Motor neuron (in vitro differentiated cells): ENCODE results near the gene SNPH. TPM values are rescaled to one million over a fixed set of nuclear protein-coding genes. Genes with fewer than 3 reads are reported as not detected.

ENCODE experiments used
- ATAC-seq, 8 experiments: fragments of 200-7000 bp; cut with Tn5 transposase; replicated peaks in 6 of 8; 2 replicates each; pipeline ENCODE4 v1.8.0; 2021; ENCODE audit warnings: mild to moderate bottlenecking in 8 of 8, moderate library complexity in 8 of 8
- H3K27ac ChIP-seq, 2 donors: fragments of 250-450 bp; sonication (Bioruptor Pico); 2 replicates each; pipeline ENCODE4 v1.9.0; 2021; ENCODE audit warnings: antibody characterized with exemption in 2 of 2, mild to moderate bottlenecking in 2 of 2, moderate library complexity in 1 of 2
- H3K4me1 ChIP-seq, 2 donors: fragments of 250-450 bp; sonication (Bioruptor Pico); replicated peaks in 1 of 2; 2 replicates each; pipeline ENCODE4 v1.6.1; 2021; ENCODE audit warnings: antibody characterized with exemption in 2 of 2, mild to moderate bottlenecking in 2 of 2, moderate library complexity in 1 of 2
- H3K4me3 ChIP-seq, 5 donors: fragments of 250-450 bp; sonication (Bioruptor Pico); 2 replicates each; pipeline ENCODE4 v1.9.0; 2021; ENCODE audit warnings: antibody characterized with exemption in 5 of 5, mild to moderate bottlenecking in 5 of 5, moderate library complexity in 4 of 5
- WGBS, 10 experiments: fragments of 450-650 bp; shearing (Covaris generic); methylation state at CpG; one replicate each; pipeline ENCODE4 v1.0.0; 2022; 5-methylcytosine and 5-hydroxymethylcytosine counted together
- in situ Hi-C, 9 experiments: fragments of 400-800 bp; cut with MboI; loops; one replicate each; pipeline ENCODE4 v1.15.0; 2021; ENCODE audit warnings: low sequenced_read_pairs in 9 of 9, low pct_unique_long_range_greater_than_20kb in 2 of 9; ENCODE audit not compliant: unreplicated experiment in 9 of 9
- total RNA-seq, 8 experiments: library from RNA; unstranded; fragments of 300-600 nt; gene quantifications; 2 replicates each; pipeline versions ENCODE4 v1.2.3 to v1.2.4, GENCODE V29; 2022

SNPH gene
- total RNA-seq, 8 experiments from 2014 or later = 4.0 to 14.6 (median 7.0) TPM

GRCh38 chr20:1326031-1326930, 60.2 kb downstream of the SNPH start:
- WGBS, 10 experiments = 10 to 77% (median 47%) methylated on average over 2 to 8 of the region's 10 CpGs
- peak in 3 of 8 experiments; percentile 10 to 34 (median 28) for ATAC-seq
- Histone ChIP-seq H3K4me1 (peaks cover 19 to 22% of the 10 kb centered on the region in 2 donors), H3K27ac (peak overlapping the region; percentile 98 to 99), H3K4me3 (peak overlapping the region; percentile 66 to 98 (median 89))
- in situ Hi-C loops = loop anchor here in 1 of 9 experiments (25.0 kb wide), 1 partner anchor 111 kb away; no protein-coding TSS in a partner anchor

GRCh38 chr20:1327241-1327653, 61.2 kb downstream of the SNPH start:
- 22 to 95% (median 67%) methylated on average over 1 to 8 of the region's 8 CpGs; no CpG with 5 or more reads in 1 of the 10 experiments for WGBS, 10 experiments
- in situ Hi-C loops = loop anchor here in 1 of 9 experiments (25.0 kb wide), 1 partner anchor 110 kb away; no protein-coding TSS in a partner anchor
- peaks cover 17 to 19% of the 10 kb centered on the region in 2 donors for H3K4me1 ChIP-seq
- no peak overlapping the region for H3K4me3 ChIP-seq
- no peak overlapping the region for H3K27ac ChIP-seq
- ATAC-seq = peak in 1 of 8 experiments; percentile 2

GRCh38 chr20:1327827-1328679, 62.0 kb downstream of the SNPH start:
- ATAC-seq = no peak
- in situ Hi-C loops = loop anchor here in 1 of 9 experiments (25.0 kb wide), 1 partner anchor 109 kb away; no protein-coding TSS in a partner anchor

GRCh38 chr20:1328680-1329330, 62.7 kb downstream of the SNPH start, which contains the start of gene SDCBP2:
SDCBP2 (minus strand) TSS chr20:1329139; CDS start chr20:1320416, 8,723 bp downstream.
- WGBS, 10 experiments = 80 to 100% (median 90%) methylated on average over 1 to 3 of the region's 8 CpGs; no CpG with 5 or more reads in 4 of the 10 experiments
- Histone ChIP-seq H3K4me1 (peaks cover 17 to 19% of the 10 kb centered on the region in 2 donors), H3K27ac (no peak within 1 kb of the TSS), H3K4me3 (no peak within 1 kb of the TSS)
- in situ Hi-C loops = loop anchor here in 1 of 9 experiments (25.0 kb wide), 1 partner anchor 108 kb away; no protein-coding TSS in a partner anchor
- no peak for ATAC-seq

More at GRCh38 chr20:1327827-1328679, 62.0 kb downstream of the SNPH start:
- 60 to 100% (median 100%) methylated on average over 1 to 3 of the region's 7 CpGs; no CpG with 5 or more reads in 1 of the 10 experiments for WGBS, 10 experiments
- Histone ChIP-seq H3K27ac (no peak overlapping the region), H3K4me3 (no peak overlapping the region), H3K4me1 (peaks cover 17 to 19% of the 10 kb centered on the region in 2 donors)

- Histone ChIP-seq H3K4me1 (peaks cover 12 to 13% of the 10 kb centered on the region in 2 donors), H3K4me3 (no peak overlapping the region), H3K27ac (no peak overlapping the region)
- peak in 1 of 8 experiments; percentile 5 for ATAC-seq
- in situ Hi-C loops = loop anchor here in 1 of 9 experiments (25.0 kb wide), 1 partner anchor 107 kb away; no protein-coding TSS in a partner anchor
- WGBS, 10 experiments = 50 to 87% (median 70%) methylated on average over 1 to 3 of the region's 6 CpGs; no CpG with 5 or more reads in 6 of the 10 experiments
These were observed 64.2 kb downstream of the SNPH start for GRCh38 chr20:1330075-1330830.

GRCh38 chr20:1331101-1331500, 65.0 kb downstream of the SNPH start:
- 89 to 100% (median 100%) methylated on average over 1 to 2 of the region's 2 CpGs; no CpG with 5 or more reads in 5 of the 10 experiments for WGBS, 10 experiments
- Histone ChIP-seq H3K4me1 (peaks cover 12% of the 10 kb centered on the region in 2 donors), H3K4me3 (no peak overlapping the region), H3K27ac (no peak overlapping the region)
- in situ Hi-C loops = loop anchor here in 1 of 9 experiments (25.0 kb wide), 1 partner anchor 106 kb away; no protein-coding TSS in a partner anchor
- no peak for ATAC-seq

- Histone ChIP-seq H3K4me1 (peaks cover 4 to 5% of the 10 kb centered on the region in 2 donors), H3K4me3 (no peak overlapping the region), H3K27ac (no peak overlapping the region)
- no peak for ATAC-seq
- WGBS, 10 experiments = 80 to 98% (median 96%) methylated on average over 1 to 5 of the region's 6 CpGs; no CpG with 5 or more reads in 5 of the 10 experiments
- in situ Hi-C loops = loop anchor here in 1 of 9 experiments (25.0 kb wide), 1 partner anchor 105 kb away; no protein-coding TSS in a partner anchor
These were observed 65.8 kb downstream of the SNPH start for GRCh38 chr20:1331801-1332453.

- 80 to 100% (median 100%) methylated on average over 1 to 2 of the region's 2 CpGs; no CpG with 5 or more reads in 3 of the 10 experiments for WGBS, 10 experiments
- ATAC-seq = no peak
- in situ Hi-C loops = loop anchor here in 1 of 9 experiments (25.0 kb wide), 1 partner anchor 104 kb away; no protein-coding TSS in a partner anchor
- Histone ChIP-seq H3K4me1 (no peaks in the 10 kb centered on the region), H3K27ac (no peak overlapping the region), H3K4me3 (no peak overlapping the region)
These were observed 66.7 kb downstream of the SNPH start for GRCh38 chr20:1332749-1333300.

GRCh38 chr20:1333462-1334369, 67.6 kb downstream of the SNPH start:
- H3K27ac ChIP-seq = no peak overlapping the region
- ATAC-seq = no peak
- WGBS, 10 experiments = 94 to 100% (median 95%) methylated on average over 2 to 6 of the region's 11 CpGs; no CpG with 5 or more reads in 2 of the 10 experiments
- in situ Hi-C loops = loop anchor here in 1 of 9 experiments (25.0 kb wide), 1 partner anchor 104 kb away; no protein-coding TSS in a partner anchor
- H3K4me1 ChIP-seq = no peaks in the 10 kb centered on the region
- no peak overlapping the region for H3K4me3 ChIP-seq

- in situ Hi-C loops = loop anchor here in 1 of 9 experiments (25.0 kb wide), 1 partner anchor 103 kb away; no protein-coding TSS in a partner anchor
- no peak for ATAC-seq
- 90 to 100% (median 97%) methylated on average over 1 to 4 of the region's 4 CpGs; no CpG with 5 or more reads in 4 of the 10 experiments for WGBS, 10 experiments
- no peak overlapping the region for H3K4me3 ChIP-seq
- H3K4me1 ChIP-seq = no peaks in the 10 kb centered on the region
- H3K27ac ChIP-seq = no peak overlapping the region
These were observed 68.3 kb downstream of the SNPH start for GRCh38 chr20:1334370-1334731.
